ENCODE results near the gene SMIM21.

SMIM21 gene

DNA sequence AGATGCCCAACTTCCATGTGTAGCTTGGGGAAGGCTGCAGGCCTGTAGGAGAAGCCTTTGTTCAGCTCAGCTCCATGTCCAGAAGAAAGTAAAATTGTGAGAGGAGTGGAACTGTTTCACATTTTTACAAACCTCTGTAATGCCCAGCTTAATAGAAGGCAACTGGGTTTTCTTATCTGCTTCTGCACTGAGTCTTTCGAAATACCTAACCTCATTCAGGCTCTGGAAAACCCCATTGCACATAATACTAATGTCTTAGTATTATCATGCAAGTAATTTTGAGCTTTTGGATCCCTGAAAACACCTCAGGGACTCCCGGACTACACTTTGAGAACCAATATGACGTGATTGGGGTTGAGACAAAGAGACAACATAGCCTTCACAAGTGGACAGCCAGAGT lies 5.8 kb downstream of the SMIM21 start:
- no peak for DNase-seq

DNA sequence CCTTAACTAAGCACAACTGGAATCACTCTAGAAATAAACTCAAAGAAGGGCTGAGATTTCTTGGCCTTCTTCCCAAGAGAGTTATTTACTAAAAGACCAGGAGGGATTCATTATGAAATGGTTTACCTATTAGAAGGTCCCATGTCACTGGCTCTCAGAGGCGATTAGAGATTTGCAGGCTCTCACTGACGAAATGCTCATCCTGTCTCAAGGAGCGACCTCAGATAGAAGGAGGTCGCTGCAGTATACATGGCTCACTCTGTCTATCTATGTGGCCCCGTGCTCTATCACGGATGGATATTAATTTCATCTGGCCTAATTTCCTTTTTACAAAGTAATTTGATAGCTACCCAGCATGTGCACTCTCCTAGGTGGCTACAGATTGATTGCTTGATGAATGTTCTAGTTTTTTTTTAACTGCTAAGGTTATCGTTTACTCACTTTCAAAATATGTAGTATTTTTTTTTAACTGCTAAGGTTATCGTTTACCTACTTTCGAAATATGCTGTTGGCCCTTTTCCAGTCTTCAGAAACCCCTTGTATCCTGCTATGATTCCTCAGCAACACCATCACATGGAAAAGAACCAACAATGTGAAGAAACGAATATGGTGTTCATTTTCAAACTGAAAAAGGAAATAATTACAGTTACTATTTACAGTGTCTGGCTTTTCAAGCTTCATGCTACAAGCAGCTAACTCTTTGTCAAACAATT lies 9.1 kb downstream of the SMIM21 start:
- no peak for DNase-seq

DNA sequence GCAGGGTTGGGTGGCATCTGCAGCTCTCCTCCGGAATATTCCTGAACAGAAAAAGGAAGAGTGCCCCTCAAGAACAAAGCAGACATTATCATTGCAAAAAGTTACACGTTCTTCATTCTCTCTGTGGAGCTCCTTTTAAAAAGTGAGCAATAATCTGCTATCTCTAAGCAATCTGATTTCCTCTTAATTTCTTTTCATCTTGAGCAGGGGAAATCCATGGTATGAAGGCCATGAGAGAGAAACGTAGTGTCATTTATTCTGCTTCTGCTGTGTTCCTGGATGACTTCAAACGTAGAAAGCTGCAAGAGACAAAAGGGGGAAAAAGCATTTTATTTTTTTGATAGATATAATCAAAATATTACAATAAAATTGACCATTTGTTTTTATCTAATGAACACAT lies 16.9 kb downstream of the SMIM21 start:
- DNase-seq = no peak

DNA sequence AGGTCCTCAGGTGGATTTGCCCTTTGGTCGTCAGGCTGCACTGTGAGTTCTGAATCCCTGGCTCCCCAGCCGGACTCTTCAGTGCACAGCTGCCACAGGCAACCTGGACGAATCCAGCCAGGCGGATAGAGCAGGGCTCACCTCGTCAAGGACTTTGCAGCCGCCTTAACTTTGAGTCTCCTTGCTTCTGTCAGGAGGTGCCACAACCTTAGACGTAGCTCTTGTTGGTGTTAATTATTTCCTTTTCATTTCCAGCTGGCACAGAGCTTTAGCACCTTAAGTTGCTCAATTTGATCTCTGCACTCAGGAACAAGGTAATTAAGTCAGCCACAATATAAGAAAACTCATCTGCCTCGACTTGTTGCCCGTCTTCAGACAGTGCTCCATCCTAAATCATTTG lies 17.7 kb downstream of the SMIM21 start:
- no peak for DNase-seq

DNA sequence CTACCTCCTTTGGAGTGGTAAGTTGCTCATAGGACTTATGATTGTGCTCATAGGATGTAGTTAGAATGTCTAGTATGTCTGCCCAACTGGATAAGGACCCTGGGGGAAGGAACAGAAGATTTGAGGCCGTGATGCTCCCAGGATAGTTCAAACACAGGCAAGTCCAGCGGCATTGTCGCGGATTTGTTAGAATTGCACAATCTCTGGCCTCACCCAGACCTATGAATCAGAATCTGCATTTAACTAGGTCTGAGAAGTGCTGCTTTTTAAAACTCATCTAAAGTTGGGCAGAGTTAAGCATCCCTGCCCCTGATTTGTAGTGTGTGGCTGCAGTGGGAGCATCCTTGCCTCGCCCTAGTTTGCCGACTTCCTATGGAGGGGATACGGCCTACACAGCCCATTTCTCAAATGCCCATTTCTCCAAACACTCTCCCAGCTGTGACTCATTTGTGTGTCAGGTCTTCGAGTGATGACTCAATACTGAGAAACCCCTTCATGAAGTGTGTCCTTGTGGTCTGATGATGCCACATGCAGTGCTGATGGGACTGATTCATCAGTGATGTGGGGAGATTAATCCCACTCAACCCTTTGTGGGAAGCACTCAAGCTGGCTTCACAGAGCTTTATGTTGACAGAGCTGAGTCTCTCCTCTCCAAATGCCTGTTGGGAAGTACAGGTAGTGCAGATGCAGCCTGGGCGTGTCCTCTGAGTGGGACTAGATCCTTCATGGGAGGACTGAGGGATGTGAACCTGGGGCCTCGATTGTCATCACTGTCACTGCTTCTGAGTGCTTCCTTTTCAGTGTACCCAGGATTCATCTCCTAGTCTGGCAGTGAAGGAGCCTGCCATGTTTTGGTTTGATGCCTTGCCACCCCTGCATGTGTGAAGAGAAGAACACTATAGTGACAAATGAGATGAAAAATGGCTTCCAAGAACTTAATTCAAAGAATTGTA lies 18.7 kb downstream of the SMIM21 start:
- DNase-seq = no peak

DNA sequence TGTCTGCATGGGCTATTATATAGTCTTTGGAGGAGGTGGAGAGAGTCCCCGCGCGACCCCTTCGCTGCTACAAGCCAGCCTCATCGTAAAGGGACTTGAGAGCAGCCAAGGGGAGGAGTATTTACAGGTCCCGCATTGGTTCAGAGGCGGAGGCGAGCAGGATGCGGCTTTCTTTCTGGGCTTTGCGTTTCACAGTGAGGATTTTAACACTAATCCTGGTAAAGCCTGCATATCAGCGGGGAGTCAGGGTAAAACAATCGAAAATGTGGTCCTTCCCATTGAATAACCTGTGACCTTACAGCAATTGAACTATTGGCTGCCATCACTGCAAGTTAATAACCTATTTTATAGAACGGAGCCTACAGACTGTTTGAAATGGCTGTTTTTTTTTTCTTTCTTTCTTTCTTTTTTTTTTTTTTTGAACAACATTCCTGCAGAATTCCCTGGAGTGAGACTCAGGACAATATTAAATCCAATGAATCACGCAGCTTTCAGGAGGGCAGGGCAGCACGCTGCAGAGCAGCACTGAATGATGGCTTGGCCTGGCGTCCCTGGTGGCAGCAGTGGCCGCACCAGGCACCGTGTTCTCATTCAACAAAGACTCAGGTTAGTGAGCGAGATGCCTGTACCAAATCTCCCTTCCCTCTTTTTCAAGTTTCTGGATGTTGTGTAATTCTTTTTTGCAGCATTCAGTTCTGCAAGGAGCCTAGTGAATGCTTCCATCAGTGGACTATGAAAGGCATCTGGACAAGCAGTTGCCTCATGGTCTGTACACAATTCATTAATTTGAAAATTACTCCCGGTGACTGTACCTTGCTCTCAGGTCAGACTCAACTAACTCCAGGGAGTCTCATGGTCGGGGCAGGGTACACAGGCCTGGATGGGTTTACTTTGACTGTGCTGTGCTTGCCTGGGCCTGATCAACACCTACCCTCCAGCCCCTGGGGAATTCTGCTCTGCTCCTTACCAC lies 19.8 kb downstream of the SMIM21 start:
- DNase-seq = no peak

DNA sequence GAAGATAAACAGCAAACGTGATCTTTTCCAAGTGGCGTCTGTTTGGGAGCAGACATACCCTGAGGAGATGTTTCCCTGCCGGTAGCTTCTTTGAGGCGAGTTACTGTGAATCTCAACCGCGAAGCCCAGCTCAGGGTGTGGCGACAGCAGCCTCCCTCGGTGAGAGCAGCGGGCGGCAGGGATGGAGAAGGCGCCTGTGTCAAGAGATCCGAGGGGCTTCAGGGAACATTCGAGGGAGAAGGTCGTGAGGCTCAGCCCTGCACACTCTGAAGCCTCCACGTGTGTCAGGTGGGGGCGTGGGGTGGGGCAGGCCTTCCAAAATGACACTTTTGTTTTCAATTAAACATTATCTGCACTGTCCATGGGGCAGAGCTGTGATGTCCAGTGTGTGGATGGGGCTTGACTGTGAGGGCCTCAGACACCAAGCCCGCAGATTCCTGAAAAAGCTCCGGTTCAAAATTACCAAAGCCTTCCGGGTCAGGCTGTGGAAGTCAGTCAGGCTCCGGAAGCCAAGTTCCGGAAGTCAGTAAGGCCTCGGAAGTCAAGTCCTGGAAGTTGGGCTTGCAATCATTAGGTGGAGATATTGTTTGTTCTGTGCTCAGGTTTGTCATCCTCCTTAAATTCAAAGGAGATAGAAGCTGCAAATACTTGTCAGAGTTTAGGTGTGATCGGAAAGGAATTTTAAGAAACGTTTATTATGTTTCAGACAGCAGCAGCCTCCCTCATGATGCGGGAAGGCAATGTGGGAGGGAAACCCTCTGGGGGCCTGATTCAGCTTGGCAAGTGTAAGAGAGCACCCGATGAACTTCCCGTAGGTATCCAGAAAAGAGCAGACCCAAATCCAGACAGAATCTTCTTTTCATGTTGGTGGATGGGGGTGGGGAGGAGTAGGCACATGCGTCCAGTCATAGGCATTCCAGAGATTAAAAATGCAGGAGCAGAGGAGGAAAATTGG lies 20.7 kb downstream of the SMIM21 start:
- no peak for DNase-seq

DNA sequence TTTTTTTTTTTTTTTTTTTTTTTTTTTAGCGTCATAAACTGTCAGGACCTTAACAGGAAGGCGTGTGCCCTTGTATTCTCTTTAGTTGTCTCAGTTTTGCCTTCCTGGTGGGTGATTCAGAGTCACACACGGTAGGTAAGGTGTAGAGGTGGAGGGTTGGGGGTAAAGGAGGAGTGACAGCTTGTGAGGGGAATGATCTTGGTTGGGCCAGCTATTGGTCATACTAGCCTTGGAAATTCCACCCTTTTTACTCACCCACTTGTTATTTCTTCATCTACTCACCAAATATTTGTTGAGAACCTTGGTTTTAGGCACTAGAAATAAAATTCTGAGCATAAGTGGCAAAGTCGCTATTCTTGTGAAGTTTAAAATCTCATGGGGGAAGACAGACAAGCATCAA lies 22.2 kb downstream of the SMIM21 start:
- DNase-seq = no peak

DNA sequence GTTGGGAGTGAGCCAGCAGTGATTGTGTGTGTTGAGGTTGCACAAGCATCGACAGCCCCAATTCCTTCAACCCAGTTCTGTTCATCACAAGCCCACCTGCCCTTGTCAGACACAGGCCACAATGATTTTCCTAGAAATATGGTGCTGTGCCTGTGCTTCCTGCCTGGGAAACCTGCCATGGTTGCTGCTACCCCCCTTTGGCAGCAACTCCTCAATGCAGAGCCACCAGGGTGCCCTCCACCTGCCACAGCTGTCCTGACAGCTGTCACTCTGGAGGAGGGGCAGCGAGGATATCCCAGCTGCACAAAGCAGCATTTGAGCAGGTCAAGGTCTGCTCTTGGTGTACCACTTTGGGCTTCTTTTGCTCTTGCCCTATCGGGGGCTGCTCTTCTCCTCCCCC lies 27.1 kb downstream of the SMIM21 start:
- DNase-seq = no peak

DNA sequence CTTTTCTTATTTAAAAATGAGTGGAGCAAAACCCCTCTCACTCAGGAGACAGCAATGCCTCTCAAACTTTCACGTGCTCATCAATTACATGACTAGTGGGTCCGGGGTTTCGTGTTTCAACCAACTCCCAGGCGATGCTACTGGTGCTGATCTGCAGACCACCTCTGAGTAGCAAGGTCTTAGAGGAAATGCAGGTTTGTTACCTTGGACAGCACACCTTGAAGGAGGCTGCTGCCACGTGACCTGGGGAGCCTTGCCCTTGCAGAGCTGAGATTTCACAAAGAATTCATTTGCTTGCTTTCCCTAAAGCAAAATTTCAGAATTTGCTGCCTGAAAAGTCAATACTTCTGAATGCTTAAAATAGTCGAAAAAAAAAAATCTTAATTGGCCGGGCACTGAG lies 32.4 kb downstream of the SMIM21 start:
- DNase-seq = no peak

DNA sequence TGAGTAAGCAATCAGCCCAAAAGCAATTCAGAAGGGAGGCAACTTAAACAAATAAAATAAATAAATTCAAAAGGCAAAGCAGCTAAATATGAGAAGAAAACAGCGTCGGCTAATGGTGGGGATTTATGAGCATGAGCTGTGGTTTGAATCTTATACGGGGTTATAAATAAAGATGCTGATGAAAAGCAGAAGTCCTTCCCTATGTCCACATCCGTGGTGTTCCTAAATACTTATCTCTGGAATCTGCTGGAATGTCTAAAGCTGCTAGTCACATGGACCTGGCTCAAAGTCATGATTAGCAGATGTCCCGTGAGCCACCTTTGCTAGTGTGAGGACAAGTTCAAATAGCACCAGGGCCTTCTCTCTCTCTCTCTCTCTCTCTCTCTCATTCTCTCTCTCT lies 33.8 kb downstream of the SMIM21 start:
- DNase-seq = no peak

DNA sequence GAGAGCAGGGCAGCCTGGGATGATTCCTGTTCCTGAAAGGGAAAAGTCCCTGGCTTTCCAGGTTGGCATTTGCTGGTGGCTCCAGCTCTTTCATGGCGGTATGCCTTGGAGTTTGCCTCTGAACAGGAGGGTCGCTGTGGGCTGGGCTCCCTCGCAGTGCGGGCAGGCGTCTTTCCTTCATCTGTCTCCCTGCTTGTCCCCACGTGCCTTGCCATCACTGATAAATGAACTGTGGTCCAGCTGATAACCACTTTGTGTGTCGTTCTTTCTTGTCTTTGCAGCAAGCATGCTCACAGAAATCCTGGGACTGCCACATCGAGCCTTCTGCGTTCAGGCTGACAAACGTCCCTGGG lies 35.3 kb downstream of the SMIM21 start:
- DNase-seq = no peak

DNA sequence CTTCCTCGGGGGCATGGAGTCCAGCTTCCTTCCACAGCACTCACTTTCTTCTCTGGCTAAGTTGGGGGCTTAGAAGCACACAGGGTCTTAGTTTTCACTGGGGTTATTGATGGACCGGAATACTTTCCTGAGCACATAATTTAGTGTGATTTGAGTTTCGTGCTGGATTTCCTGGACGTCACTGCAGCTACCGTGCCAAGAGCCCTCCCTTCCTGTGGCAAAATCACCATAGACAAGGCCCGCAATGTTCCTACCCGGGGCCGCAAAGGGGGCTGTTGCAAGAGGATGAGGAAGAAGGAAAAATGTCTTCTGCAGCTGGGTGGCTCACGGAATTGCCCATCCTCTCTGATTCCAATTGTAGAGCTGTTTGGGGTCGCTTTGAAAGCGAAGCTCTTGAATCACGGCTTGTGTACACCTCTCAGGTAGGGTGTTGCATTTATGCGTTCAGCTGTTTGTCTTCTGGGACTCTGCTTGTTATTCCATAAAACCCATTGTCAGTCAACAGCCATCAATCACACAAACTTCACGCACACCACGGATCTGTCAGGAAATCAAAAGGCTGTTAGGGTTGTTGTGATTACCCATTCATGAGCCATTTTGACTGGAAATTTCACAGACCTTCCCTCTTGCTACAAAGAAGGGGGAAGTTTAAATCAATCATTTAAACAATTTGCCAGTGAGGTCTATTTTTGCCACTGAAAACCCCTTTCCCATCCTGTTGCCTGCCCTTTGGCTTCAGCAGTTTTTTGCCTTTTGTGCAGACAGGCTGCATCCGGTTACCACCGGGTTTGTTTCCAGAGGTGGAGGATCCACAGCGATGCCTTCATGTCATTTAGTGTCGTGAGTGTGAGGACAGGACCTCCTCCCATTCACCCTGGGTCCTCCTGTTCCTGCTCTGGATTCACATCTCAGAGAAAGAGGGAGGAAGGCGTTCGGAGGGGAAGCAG lies 36.0 kb downstream of the SMIM21 start:
- DNase-seq = no peak

DNA sequence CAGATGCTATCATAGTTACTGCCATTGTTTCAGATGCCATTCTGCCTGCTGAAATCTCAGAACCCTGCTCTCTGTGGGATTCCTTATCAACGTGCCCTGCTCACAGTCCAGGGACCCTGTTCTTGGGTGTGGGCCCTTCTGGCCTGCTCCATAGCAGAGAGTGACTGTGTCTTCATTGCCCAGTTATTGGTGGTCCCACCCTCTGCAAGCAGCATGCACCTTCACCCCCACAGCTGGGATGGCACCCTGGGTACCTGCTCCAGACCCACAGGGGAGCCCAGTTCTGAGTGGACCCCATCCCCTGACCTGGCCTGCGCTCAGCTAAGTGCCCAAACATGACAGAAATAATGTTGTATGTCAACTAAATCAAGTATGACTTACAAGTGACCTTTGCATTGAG lies 36.6 kb downstream of the SMIM21 start:
- no peak for DNase-seq

DNA sequence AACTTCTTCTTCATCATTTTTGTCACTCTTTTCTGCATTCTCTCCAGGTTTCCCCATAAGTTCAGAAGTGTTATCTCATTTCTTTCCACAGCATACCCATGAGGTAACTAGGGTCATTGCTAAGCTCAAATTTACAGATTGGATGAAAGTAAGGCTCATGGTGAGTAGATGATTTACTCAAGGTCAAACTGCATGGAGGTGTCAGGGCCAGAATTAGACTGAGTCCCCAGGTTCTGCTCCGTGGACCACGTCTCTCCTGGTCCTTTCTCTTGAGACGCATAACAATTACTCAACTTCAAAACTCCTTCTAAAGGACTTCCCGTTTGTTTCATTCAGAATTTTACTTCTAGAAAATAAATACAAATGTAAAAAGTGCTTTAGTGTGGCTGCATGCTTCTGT lies 43.4 kb downstream of the SMIM21 start:
- DNase-seq = no peak

DNA sequence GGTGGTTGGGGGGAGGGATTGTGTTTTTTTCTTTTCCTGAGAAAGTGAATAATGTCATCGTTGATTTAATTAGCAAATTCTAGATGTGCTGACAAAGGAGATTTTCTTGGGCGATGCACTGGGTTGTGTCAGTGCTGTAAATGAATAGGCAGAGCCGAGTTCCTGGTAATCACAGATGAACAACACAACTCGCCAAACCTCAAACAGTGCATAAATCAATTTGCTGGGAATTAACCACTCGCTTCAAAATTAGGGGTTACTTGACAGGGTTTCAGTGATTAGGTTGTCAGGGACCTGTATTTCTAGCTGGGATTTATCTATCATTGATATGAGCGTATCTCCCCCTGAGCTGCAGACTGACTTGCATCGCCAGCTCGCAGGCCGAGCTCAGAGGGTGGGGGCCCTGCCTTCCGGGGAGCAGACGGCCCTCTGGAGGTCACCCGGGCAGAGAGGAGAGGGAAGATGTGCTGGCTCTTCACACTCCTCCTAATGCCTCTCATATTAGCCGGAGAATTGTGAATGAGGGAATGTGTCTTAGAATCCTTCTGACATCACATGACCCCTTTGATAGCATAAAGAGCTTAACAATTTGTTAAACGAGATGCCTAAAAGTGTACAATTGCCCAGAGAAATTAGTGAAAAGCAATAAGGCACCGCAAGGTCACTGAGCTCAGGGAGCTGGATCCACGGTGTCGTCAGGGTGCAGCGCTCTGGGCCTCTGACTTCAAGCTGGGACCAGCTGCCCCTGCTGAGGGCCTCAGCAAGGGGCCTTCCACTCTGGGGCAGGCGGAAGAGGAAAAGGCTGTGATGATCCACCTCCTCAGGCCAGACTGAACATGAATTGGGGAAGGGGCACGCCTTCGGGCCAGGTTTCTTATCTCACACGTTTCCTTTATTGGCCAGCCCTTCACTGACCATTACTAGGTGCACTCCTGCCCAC lies 48.9 kb downstream of the SMIM21 start:
- DNase-seq = no peak

DNA sequence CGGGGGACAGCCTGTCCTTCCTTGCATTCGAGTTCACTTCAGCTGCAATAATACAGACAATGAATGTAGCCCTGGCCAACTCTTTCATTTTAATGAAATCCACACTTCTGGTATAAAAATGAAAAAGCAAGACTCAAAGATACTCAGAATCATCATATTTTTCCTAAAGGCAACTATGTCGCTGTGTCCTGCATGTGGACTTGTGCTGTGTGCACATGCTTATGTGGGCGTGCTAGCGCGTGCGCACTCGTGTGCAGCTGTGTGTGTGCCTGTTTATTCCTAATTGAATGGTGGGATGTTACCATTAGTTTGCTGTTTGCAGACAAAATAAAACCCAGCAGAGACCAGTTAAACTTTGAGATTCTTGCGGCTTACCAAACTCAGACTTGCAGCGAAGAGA lies 49.6 kb downstream of the SMIM21 start:
- DNase-seq = no peak

DNA sequence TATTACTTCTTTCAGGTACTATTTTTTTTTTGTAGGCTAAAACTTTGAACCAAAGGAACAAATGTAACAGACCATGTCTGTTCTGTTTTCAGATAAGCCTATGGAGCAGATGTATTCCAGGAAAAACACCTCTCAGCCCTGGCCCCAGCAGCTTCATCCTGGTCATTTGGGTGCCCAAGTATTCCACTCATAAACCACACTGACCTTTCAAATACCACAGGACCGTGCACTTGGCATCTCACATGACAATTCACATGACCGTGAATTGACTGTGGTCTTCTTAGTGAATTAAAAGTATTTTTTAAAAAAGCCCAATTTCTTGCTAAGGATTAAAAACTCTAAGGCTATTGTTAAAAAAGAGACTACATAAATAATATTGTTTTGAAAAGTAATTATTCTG lies 50.2 kb downstream of the SMIM21 start:
- no peak for DNase-seq

DNA sequence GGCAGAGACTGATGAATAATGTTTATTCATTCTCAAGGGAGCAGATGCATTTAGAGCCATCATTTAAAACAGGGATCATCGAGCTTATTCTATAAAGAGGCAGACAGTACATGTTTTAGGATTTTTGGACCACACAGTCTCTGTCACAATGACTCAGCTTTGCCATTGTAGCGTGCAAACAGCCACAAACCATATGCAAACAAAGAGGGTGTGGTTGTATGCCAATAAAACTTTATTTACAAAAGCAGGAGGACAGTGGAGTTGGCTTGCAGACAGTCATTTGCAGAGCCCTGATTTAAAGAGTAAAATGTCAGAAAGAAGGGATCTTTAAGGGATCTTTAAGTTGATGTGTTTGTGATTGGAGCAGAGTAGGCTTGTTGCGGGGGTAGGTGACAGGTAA lies 51.5 kb downstream of the SMIM21 start:
- no peak for DNase-seq

DNA sequence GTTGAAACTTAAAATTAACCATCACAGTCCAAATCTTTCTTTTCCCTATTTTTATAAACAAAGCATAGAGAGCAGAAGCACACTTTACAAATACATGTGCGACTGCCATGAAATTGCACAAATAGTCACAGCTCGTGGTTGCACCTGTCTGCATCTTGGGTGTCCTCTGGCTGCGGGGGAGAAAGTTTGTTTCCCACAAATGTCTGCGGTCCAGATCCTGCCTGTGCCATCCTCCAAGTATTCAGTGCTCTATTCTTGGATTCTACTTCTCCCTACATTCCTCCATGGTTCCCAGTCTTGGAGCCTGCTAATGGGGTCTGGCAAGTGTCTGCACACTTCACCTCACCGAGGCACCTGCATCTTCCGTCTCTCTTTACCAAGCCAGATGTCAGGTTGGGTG lies 52.2 kb downstream of the SMIM21 start:
- DNase-seq = no peak

Measured in CD4-positive, alpha-beta T cell treated with Interleukin-4 for 1 hour (primary cell).